ENCODE data around the gene ALLC.

DNA sequence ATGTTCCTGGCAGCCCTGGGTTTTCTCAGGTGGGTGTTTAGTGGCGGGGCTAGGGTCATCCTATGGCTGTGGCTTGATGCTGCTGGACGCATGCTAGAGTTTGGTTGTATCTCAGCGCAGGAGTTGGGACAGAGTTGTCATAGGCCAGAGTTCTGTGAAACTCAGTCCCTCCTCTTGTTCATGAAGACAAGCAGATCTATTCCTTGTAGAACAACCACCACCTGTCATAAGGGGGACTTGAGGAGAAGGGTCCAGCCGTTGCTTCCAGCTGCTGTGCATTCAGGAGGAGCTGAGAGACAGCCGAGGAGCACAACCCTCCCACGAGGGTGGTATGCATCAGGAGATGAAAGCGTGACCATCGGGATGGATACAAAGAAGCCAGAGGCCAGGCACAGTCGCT lies 71.8 kb downstream of the ALLC start:
- no peak for TF ChIP-seq POLR2AphosphoS5 (IDR thresholded peaks at IDR 0.05; ENCODE audit: borderline replicate concordance, low read depth, low read length)
- no peak for TF ChIP-seq EZH2 (IDR thresholded peaks at IDR 0.05)
- no peak for TF ChIP-seq FOXP2 (optimal IDR thresholded peaks at IDR 0.05; ENCODE audit: control extremely low read depth, extremely low read length, insufficient read depth)

Measured in SK-N-MC (cell line).